K562 (cell line): ENCODE measurements around the gene AKT1S1.

Experiments used
- EP300 ChIP-seq: IDR thresholded peaks from 2 replicates; pipeline ENCODE4 v1.6.1; 2012; ENCODE audit warnings: low read length, improper control_type of control experiment
- EWSR1 ChIP-seq: fragments of 450-650 bp; IDR thresholded peaks from 2 replicates; pipeline ENCODE4 v1.6.1; 2018; ENCODE audit warnings: borderline replicate concordance, mild to moderate bottlenecking, low read depth, moderate library complexity; ENCODE audit not compliant: partially characterized antibody
- USF1 ChIP-seq: sonication (generic); formaldehyde crosslinking; IDR thresholded peaks from 2 replicates; pipeline ENCODE4 v1.9.0; 2022; ENCODE audit warnings: mild to moderate bottlenecking, missing genetic modification reagents
- ZNF3 ChIP-seq: fragments of 250-450 bp; sonication (Bioruptor Pico); IDR thresholded peaks from 2 replicates; pipeline ENCODE4 v1.5.0; 2021; ENCODE audit warnings: mild to moderate bottlenecking, moderate library complexity

DNA sequence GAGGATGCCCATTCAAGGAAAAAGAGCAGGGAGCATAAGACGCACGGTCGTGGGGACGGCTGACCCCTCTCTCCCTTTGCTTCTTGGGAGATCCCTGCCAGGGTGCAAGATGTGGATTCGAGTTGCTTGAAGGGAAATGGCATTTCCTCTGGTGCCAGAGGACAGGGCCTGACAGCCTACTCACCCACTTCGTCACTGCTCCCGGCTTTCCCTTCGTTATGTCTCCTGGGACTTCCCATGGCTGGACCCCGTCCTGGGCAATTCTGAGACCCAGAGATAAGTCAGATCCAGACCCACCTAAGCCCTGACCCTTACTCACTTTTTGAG, 1.6 kb upstream of the AKT1S1 start:
- TF ChIP-seq EWSR1 (no peak), USF1 (CRISPR knock-in tag) (no peak), EP300 (no peak), ZNF3 (no peak)
